Fibroblast of pulmonary artery (primary cell): ENCODE data around the gene BBC3.

ENCODE experiments used
- DNase-seq: peaks from one replicate; pipeline ENCODE4 v3.0.0-alpha.2; 2010; ENCODE audit warnings: low read depth
- H3K4me3 ChIP-seq: replicated peaks from 2 replicates; pipeline ENCODE4 v1.5.1; 2011; ENCODE audit warnings: low read depth, mild to moderate bottlenecking, control low read depth, low read length, moderate library complexity
- TF ChIP-seq, protein P1 (sequence below): IDR thresholded peaks from 2 replicates; pipeline ENCODE4 v1.5.1; 2011; ENCODE audit warnings: mild to moderate bottlenecking, control low read depth, low read length, inconsistent platforms; ENCODE audit errors: missing control alignments

BBC3 gene

DNA sequence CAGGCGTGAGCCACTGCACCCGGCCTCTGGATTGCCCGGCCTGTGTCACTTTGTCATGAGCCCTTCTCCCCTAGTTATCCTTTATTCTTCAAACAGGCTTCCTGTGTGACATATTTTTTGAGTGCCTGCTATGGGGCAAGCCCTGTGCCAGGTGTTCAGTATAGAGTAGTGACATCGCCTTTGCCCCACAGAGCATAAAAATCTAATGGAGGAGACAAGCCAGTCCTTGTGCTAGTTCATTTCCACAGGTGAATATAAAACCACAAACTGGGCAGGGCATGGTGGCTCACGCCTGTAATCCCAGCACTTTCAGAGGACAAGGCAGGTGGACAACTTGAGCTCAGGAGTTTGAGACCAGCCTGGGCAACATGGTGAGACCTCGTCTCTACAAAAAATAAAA, 43.2 kb downstream of the BBC3 start:
- no peak for DNase-seq
- H3K4me3 ChIP-seq = no peak overlapping the region
- TF ChIP-seq, protein P1, sequence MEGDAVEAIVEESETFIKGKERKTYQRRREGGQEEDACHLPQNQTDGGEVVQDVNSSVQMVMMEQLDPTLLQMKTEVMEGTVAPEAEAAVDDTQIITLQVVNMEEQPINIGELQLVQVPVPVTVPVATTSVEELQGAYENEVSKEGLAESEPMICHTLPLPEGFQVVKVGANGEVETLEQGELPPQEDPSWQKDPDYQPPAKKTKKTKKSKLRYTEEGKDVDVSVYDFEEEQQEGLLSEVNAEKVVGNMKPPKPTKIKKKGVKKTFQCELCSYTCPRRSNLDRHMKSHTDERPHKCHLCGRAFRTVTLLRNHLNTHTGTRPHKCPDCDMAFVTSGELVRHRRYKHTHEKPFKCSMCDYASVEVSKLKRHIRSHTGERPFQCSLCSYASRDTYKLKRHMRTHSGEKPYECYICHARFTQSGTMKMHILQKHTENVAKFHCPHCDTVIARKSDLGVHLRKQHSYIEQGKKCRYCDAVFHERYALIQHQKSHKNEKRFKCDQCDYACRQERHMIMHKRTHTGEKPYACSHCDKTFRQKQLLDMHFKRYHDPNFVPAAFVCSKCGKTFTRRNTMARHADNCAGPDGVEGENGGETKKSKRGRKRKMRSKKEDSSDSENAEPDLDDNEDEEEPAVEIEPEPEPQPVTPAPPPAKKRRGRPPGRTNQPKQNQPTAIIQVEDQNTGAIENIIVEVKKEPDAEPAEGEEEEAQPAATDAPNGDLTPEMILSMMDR = no peak

DNA sequence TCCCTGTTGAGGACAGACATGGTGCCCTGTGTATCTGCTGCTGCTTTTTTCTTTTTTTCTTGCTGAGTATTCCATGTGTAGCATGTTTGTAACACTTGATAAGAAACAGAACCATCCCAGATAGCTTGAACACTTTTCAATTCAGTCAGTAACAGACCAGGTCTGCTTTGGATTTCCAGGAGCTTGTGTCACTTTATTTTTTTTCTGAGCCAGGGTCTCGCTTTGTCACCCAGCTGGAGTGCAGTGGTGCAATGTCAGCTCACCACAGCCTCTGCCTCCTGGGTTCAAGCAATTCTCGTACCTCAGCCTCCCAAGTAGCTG, 43.7 kb downstream of the BBC3 start:
- TF ChIP-seq, protein P1 = no peak
- DNase-seq = no peak

DNA sequence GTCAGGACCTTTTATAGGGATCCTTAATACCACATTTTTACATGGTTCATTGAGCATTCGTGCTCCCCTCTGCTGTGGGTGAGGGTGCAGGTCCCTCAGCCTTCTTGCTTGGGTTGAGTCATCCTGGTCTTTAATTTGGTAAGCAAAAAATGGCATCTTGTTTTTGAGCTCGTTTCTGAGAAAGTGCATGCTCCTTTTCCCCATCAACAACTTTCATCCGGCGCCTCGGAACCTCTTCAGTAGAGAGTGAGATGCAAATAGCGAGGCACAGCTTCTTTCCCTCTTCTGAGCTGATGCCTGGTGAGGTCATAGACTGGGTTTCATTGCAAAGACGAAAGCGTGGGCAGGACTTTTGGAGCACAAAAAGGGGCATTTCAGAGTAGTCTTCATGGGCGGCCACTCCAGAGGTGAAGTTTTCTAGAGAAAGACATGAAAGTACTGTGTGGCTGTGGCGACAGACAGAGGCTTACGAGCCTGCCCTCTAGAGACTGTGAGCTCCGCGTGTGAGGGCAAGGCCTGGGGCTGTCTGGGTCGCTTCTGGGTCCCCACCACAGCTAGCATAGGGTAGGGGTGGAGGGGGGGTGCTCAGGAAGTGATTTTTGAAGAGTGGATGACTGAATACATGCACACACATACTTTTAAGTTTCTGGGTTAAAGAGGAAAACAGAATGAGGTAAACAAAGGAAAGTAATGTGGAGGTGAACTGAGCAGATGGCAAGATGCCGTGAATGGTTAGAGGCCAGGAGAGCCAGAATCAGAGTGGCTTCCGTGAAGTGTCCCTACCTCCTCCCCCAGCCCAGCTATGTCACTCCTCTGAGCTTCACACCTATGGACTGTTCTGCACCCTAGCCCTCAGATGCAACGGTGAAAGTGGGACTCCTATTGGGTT, 44.3 kb downstream of the BBC3 start:
- TF ChIP-seq, protein P1 = no peak
- no peak for DNase-seq
- H3K4me3 ChIP-seq = no peak overlapping the region

More for the DNA sequence above, 43.7 kb downstream of the BBC3 start:
- H3K4me3 ChIP-seq = no peak overlapping the region

DNA sequence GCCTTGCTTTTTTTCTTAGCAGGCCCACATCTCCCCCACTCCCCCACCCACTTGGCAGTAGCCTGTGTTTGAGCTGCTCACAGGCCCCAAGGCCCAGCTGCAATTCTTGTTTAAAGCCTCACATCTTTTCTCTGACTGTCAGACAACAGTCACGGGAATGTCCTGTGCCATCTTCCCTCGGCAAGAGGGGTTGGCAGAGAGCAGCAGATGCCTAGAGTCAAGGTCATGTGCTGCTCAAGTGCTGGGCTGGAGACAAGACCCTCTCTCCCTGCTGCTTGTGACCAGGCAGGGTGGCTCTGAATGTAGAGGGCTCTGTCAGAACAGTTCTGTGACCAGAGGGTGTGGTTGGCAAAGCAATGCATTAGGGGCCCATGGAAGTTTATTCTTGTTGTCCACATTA, 47.4 kb downstream of the BBC3 start:
- TF ChIP-seq, protein P1 = no peak
- no peak for DNase-seq

DNA sequence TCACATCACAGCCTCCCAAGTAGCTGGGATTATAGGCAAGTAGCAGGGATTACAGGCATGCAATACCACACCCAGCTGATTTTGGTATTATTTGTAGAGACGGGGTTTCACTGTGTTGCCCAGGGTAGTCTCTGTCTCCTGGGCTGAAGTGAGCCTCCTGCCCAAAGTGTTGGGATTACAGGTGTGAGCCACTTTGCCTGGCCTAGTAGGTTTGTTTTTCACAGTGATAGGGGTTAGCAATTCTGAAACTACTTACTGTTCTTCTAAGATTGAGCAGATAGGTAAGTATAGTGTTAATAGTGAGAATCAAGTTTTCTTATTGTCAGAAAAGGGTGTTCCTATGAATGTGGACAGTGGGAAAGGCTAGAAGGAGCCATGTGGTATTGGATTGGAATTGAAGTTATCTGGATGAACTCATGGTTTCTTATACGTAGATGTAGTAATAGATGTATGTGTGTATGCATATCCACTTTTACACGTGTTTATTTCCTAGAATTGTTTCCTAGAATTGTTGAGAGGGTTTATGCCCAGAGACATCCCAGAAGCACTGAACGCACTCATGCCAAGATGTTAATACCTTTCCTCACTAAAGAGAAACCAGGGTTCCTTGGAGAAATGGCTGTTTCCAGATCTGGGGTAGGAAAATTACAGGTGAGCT, 51.2 kb downstream of the BBC3 start:
- H3K4me3 ChIP-seq = no peak overlapping the region
- DNase-seq = no peak
- TF ChIP-seq, protein P1 = no peak

More for the DNA sequence above, 47.4 kb downstream of the BBC3 start:
- no peak overlapping the region for H3K4me3 ChIP-seq

DNA sequence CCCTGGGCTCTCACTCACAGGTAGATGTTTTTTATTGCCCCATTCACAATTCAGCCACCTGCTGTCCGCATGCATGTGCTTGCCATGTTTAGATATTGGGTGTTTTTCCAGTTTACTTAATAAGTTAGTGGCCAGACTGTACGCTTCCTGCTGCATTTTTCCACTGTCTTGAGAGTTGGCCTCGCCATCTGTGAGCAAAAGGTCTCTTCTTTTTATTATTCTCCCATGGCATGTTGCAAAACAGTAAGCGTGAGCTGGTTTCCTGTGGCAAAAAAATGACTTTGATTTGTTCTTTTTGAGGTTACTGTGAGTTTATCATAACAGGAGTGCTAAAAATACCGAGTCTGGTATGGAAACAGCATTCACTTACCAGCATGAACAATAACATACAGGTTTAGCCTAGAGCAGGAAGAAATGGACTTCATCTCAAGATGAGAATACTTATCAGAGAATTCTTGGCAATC, 54.3 kb downstream of the BBC3 start:
- H3K4me3 ChIP-seq = no peak overlapping the region
- TF ChIP-seq, protein P1 = no peak
- DNase-seq = peak; percentile 96
